HG03060 (cell line): Measurements from ENCODE around the gene MEF2A.
A peak's percentile ranks its signal among the peaks of the same experiment; 100 is the strongest.
"Not testable (repeated sequence)": the region's sequence is repeated elsewhere in the genome, so short reads cannot be mapped to it uniquely, and the experiment has no call there.

ENCODE experiments used
- ATAC-seq: cut with Tn5 transposase; IDR thresholded peaks from one replicate; pipeline ENCODE4 v1.9.1; 2021; ENCODE audit warnings: low read depth, moderate number of reproducible peaks; ENCODE audit not compliant: unreplicated experiment

Gene MEF2A

GRCh38 chr15:99634576-99634975 is 68.8 kb downstream of the MEF2A start:
- no peak for ATAC-seq

- no peak for ATAC-seq
Observed at GRCh38 chr15:99635145-99635544, 69.4 kb downstream of the MEF2A start.

- peak; percentile 73 for ATAC-seq
Observed at GRCh38 chr15:99635794-99636193, 70.0 kb downstream of the MEF2A start.

GRCh38 chr15:99644913-99645542 is 79.2 kb downstream of the MEF2A start:
- ATAC-seq = no peak

- no peak for ATAC-seq
Observed at GRCh38 chr15:99645543-99645935, 79.8 kb downstream of the MEF2A start.

- ATAC-seq = no peak
Observed at GRCh38 chr15:99645951-99646350, 80.2 kb downstream of the MEF2A start.

GRCh38 chr15:99651023-99651807 is 85.4 kb downstream of the MEF2A start:
- ATAC-seq = no peak

- no peak for ATAC-seq
Observed at GRCh38 chr15:99656205-99656604, 90.4 kb downstream of the MEF2A start.

- no peak for ATAC-seq
Observed at GRCh38 chr15:99657996-99658395, 92.2 kb downstream of the MEF2A start.

GRCh38 chr15:99662903-99663302 is 97.1 kb downstream of the MEF2A start:
- ATAC-seq = no peak

- ATAC-seq = not testable (repeated sequence)
Observed at GRCh38 chr15:99666073-99666472, 100.3 kb downstream of the MEF2A start.

- ATAC-seq = no peak
Observed at GRCh38 chr15:99668533-99669182, 102.9 kb downstream of the MEF2A start.

GRCh38 chr15:99669250-99669649 is 103.5 kb downstream of the MEF2A start:
- no peak for ATAC-seq

- ATAC-seq = no peak
Observed at GRCh38 chr15:99671926-99672635, 106.3 kb downstream of the MEF2A start.

GRCh38 chr15:99673111-99673510 is 107.3 kb downstream of the MEF2A start:
- ATAC-seq = no peak

GRCh38 chr15:99674279-99674678 is 108.5 kb downstream of the MEF2A start:
- no peak for ATAC-seq

- ATAC-seq = peak; percentile 67
Observed at GRCh38 chr15:99677540-99678134, 111.9 kb downstream of the MEF2A start.

- no peak for ATAC-seq
Observed at GRCh38 chr15:99680276-99680675, 114.5 kb downstream of the MEF2A start.

GRCh38 chr15:99681990-99682389 is 116.2 kb downstream of the MEF2A start:
- no peak for ATAC-seq

- no peak for ATAC-seq
Observed at GRCh38 chr15:99682455-99682854, 116.7 kb downstream of the MEF2A start.
